Right lobe of liver (tissue), 6 donors: Measurements from ENCODE around the gene GPATCH11. TPM values are rescaled to one million over a fixed set of nuclear protein-coding genes. Genes with fewer than 3 reads are reported as not detected.

Experiments used
- ATAC-seq, 4 donors: fragments of 200-7000 bp; cut with Tn5 transposase; one replicate each; pipeline ENCODE4 v1.9.1; 2020; ENCODE audit warnings: mild to moderate bottlenecking in 4 of 4, moderate library complexity in 4 of 4
- DNase-seq, 3 donors: peaks; one replicate each; pipeline ENCODE4 v3.0.0-alpha.2; 2020
- H3K27ac ChIP-seq, 3 donors: fragments of 200-600 bp; one replicate each; pipeline ENCODE4 v1.8.0; 2022
- H3K27me3 ChIP-seq, 2 donors: fragments of 200-600 bp; one replicate each; pipeline ENCODE4 v1.8.0; 2022
- H3K36me3 ChIP-seq, 4 donors: fragments of 200-600 bp; sonication (generic) in 1 of 4; one replicate each; pipeline versions ENCODE4 v1.5.1 to v1.8.0; 2017 to 2022; ENCODE audit warnings: control low read depth in 1 of 4
- H3K4me1 ChIP-seq, 4 donors: fragments of 200-600 bp; sonication (generic) in 1 of 4; one replicate each; pipeline versions ENCODE4 v1.5.1 to v1.8.0; 2017 to 2022; ENCODE audit warnings: control low read depth in 1 of 4
- H3K4me3 ChIP-seq, 3 donors: fragments of 200-600 bp; one replicate each; pipeline ENCODE4 v1.8.0; 2022
- H3K9me3 ChIP-seq, 4 donors: fragments of 200-600 bp; sonication (generic) in 1 of 4; one replicate each; pipeline versions ENCODE4 v1.5.1 to v1.8.0; 2017 to 2022; ENCODE audit warnings: control low read depth in 1 of 4
- CTCF ChIP-seq, 4 donors: fragments of 200-600 bp in 3 of 4; fragments of 450-650 bp in 1 of 4; IDR thresholded peaks; one replicate each; pipeline versions ENCODE4 v1.5.1 to v1.8.0; 2016 to 2022; ENCODE audit warnings: antibody characterized with exemption in 4 of 4, mild to moderate bottlenecking in 2 of 4
- POLR2A ChIP-seq: fragments of 450-650 bp; IDR thresholded peaks from one replicate; pipeline ENCODE4 v1.6.1; 2017; ENCODE audit warnings: antibody characterized with exemption, mild to moderate bottlenecking
- WGBS: methylation state at CpG from one replicate; pipeline ENCODE4 v1.1.6; 2018; ENCODE audit warnings: low coverage, low lambda C conversion rate; ENCODE audit not compliant: insufficient coverage; ENCODE audit errors: missing lambda C conversion rate; 5-methylcytosine and 5-hydroxymethylcytosine counted together
- intact Hi-C, 2 donors: fragments of 100-400 bp; cut with DNase I; formaldehyde crosslinking; loops; one replicate each; pipeline versions ENCODE4 v1.11.2 to v1.14.1; 2022
- total RNA-seq, 6 experiments: library from RNA; depleted of rRNA in 2 of 6; stranded (reverse); fragments of >200 nt in 2 of 6; fragmentation: NEBNext Ultra II Directional in 3 of 6; extraction: Animal tissue kit (Norgen Biotek cat#: 25700) in 3 of 6; gene quantifications; one replicate each; pipeline versions ENCODE4 v1.1.0 to v1.2.4, GENCODE V29; 2016 to 2023
- donor health status: DM: no; HTN: yes; CAD: no.
- donor health status: DM: no; HTN: no; CAD: no.
- donor health status: DM: no; HTN: no; CAD: no.
- donor health status: DM: no; HTN: yes; CAD: no.
- donor health status: DM: no; HTN: yes; CAD: no.

The GPATCH11 gene
- total RNA-seq, 6 experiments from 2014 or later, result 2.5 to 4.2 (median 3.4) TPM

DNA sequence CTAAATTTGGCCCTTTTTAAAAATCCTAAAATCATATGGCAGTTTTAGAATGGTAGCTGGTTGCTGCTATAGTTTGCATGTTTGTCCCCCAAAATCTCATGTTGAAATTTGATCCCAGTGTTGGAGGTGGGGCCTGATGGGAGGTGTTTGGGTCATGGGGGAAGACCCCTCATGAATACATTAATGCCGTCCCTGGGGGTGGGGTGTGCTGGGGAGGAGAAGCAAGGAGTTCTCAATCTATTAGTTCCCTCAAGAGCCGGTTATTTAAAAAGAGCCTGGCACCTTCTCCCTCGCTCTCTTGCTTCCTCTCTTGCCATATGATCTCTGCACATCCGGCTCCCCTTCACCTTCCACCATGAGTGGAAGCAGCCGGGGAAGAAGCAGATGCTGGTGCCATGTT is 20.8 kb downstream of the GPATCH11 start:
- H3K4me3 ChIP-seq, result no peak overlapping the region
- no peak overlapping the region for H3K27ac ChIP-seq
- H3K27me3 ChIP-seq, result no peaks in the 10 kb centered on the region
- no peak for ATAC-seq
- H3K4me1 ChIP-seq, result peaks cover 0 to 5% (median 2%) of the 10 kb centered on the region in 4 donors
- intact Hi-C loops, result no loop called here
- DNase-seq, result no peak
- no peaks in the 10 kb centered on the region for H3K9me3 ChIP-seq
- peaks cover 0 to 49% (median 14%) of the 10 kb centered on the region in 4 donors for H3K36me3 ChIP-seq
- TF ChIP-seq POLR2A (no peak), CTCF (IDR thresholded peaks at IDR 0.05) (no peak)
- 76% methylated on average over 4 of the region's 5 CpGs for WGBS

DNA sequence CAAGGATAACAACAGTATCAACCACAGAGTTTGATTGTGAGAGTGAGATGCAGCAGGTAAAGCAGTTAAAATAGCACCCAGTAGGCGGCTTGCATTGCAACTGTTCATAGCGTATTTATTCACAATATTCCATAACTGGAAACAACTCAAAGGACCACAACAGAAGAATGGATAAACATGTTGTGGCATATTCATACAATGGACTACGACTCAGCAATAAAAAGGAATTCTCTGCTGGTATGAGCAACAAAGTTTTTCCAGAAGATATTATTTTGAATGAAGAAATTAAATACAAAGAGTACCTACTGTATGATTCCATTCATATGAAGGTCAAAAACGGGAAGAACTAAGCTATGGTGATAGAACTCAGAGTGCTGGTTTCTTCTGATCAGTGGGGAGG is 25.2 kb downstream of the GPATCH11 start:
- Histone ChIP-seq H3K27ac (no peak overlapping the region), H3K27me3 (no peaks in the 10 kb centered on the region), H3K9me3 (no peaks in the 10 kb centered on the region), H3K4me3 (no peak overlapping the region), H3K36me3 (peaks cover 0 to 69% (median 17%) of the 10 kb centered on the region in 4 donors), H3K4me1 (no peaks in the 10 kb centered on the region)
- WGBS, result 86% methylated on average over 4 of the region's 4 CpGs
- no peak for TF ChIP-seq POLR2A
- no peak for TF ChIP-seq CTCF (IDR thresholded peaks at IDR 0.05)
- no peak for DNase-seq
- intact Hi-C loops, result no loop called here
- no peak for ATAC-seq

DNA sequence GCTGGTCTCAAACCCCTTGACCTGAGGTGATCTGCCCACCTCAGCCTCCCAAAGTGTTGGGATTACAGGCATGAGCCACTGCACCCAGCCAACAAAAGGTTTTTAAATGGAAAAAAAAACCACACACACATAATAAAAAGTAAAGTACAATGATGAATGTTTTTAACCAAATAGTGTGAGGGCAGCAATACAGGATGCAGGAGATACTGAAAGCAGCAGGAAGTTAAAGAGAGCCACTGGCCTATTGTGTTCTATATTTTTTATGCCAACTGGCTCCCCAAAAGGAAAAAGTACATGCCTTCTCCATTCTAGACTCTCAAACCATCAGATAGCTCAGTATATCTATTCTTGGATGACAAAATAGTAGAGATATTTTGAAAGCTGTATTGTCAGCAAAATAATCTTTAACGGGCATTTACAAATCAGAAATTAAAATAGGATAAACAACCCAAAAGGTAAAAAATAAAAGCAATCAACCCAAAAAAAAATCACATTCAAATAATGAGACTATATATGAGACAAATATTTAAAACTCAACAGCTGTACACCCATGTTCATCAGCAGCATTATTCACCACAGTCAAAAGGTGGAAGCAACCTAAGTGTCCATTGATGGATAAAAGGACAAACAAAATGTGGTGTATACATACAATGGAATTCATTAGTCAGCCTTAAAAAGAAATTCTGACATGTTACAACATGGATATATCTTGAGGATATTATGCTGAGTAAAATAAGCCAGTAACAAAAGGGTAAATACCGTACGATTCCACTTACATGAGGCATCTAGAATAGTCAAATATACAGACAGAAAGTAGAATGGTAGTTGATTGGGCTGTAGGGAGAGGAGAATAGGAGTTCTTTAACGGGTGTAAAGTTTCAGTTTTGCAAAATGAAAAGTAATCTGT is 26.2 kb downstream of the GPATCH11 start:
- Histone ChIP-seq H3K27me3 (no peaks in the 10 kb centered on the region), H3K4me3 (no peak overlapping the region), H3K9me3 (no peaks in the 10 kb centered on the region), H3K36me3 (peaks cover 0 to 63% (median 17%) of the 10 kb centered on the region in 4 donors), H3K4me1 (no peaks in the 10 kb centered on the region), H3K27ac (no peak overlapping the region)
- 84% methylated on average over 4 of the region's 4 CpGs for WGBS
- TF ChIP-seq POLR2A, result no peak
- no peak for TF ChIP-seq CTCF (IDR thresholded peaks at IDR 0.05)
- DNase-seq, result no peak
- ATAC-seq, result no peak
- intact Hi-C loops, result no loop called here

- H3K36me3 ChIP-seq, result peaks cover 0 to 51% (median 14%) of the 10 kb centered on the region in 4 donors
- no peak for DNase-seq
Observed at GRCh38 chr2:37111958-37112357, 27.6 kb downstream of the GPATCH11 start.

More at GRCh38 chr2:37111958-37112357, 27.6 kb downstream of the GPATCH11 start:
- Histone ChIP-seq H3K27me3 (no peaks in the 10 kb centered on the region), H3K27ac (no peak overlapping the region), H3K4me1 (no peaks in the 10 kb centered on the region), H3K9me3 (no peaks in the 10 kb centered on the region), H3K4me3 (no peak overlapping the region)
- TF ChIP-seq POLR2A (no peak), CTCF (IDR thresholded peaks at IDR 0.05) (no peak)
- intact Hi-C loops, result no loop called here
- 94% methylated on average over 2 of the region's 2 CpGs for WGBS
- no peak for ATAC-seq
